ENCODE data around the gene AVL9.

Gene AVL9

GRCh38 chr7:32533276-32534029 is 38.2 kb downstream of the AVL9 start:
- no peak for DNase-seq (ENCODE audit: low read depth in 2 of 2)

GRCh38 chr7:32535162-32535702 is 39.9 kb downstream of the AVL9 start:
- DNase-seq (ENCODE audit: low read depth in 2 of 2): no peak

GRCh38 chr7:32536016-32536415 is 40.7 kb downstream of the AVL9 start:
- DNase-seq (ENCODE audit: low read depth in 2 of 2): no peak

- no peak for DNase-seq (ENCODE audit: low read depth in 2 of 2)
Observed at GRCh38 chr7:32536585-32536984, 41.3 kb downstream of the AVL9 start.

GRCh38 chr7:32537760-32538159 is 42.5 kb downstream of the AVL9 start:
- DNase-seq (ENCODE audit: low read depth in 2 of 2): no peak

GRCh38 chr7:32539366-32539765 is 44.1 kb downstream of the AVL9 start:
- DNase-seq (ENCODE audit: low read depth in 2 of 2): no peak

- no peak for DNase-seq (ENCODE audit: low read depth in 2 of 2)
Observed at GRCh38 chr7:32539919-32540531, 44.7 kb downstream of the AVL9 start.

GRCh38 chr7:32542595-32542994 is 47.3 kb downstream of the AVL9 start:
- DNase-seq (ENCODE audit: low read depth in 2 of 2): no peak

GRCh38 chr7:32559480-32559879 is 64.2 kb downstream of the AVL9 start:
- no peak for DNase-seq (ENCODE audit: low read depth in 2 of 2)

GRCh38 chr7:32560075-32560474 is 64.8 kb downstream of the AVL9 start:
- DNase-seq (ENCODE audit: low read depth in 2 of 2): no peak

- no peak for DNase-seq (ENCODE audit: low read depth in 2 of 2)
Observed at GRCh38 chr7:32561613-32562012, 66.3 kb downstream of the AVL9 start.

- DNase-seq (ENCODE audit: low read depth in 2 of 2): no peak
Observed at GRCh38 chr7:32564542-32564941, 69.3 kb downstream of the AVL9 start.

- DNase-seq (ENCODE audit: low read depth in 2 of 2): no peak
Observed at GRCh38 chr7:32569388-32570289, 74.3 kb downstream of the AVL9 start.

- DNase-seq (ENCODE audit: low read depth in 2 of 2): no peak
Observed at GRCh38 chr7:32573110-32573687, 77.9 kb downstream of the AVL9 start.

GRCh38 chr7:32574626-32575025 is 79.3 kb downstream of the AVL9 start:
- no peak for DNase-seq (ENCODE audit: low read depth in 2 of 2)

GRCh38 chr7:32577421-32577820 is 82.1 kb downstream of the AVL9 start:
- DNase-seq (ENCODE audit: low read depth in 2 of 2): no peak

- DNase-seq (ENCODE audit: low read depth in 2 of 2): no peak
Observed at GRCh38 chr7:32579776-32580175, 84.5 kb downstream of the AVL9 start.

- DNase-seq (ENCODE audit: low read depth in 2 of 2): no peak
Observed at GRCh38 chr7:32580646-32581045, 85.4 kb downstream of the AVL9 start.

GRCh38 chr7:32582036-32582435 is 86.7 kb downstream of the AVL9 start:
- no peak for DNase-seq (ENCODE audit: low read depth in 2 of 2)

- no peak for DNase-seq (ENCODE audit: low read depth in 2 of 2)
Observed at GRCh38 chr7:32583791-32584190, 88.5 kb downstream of the AVL9 start.

GRCh38 chr7:32586291-32587221 is 91.3 kb downstream of the AVL9 start:
- DNase-seq (ENCODE audit: low read depth in 2 of 2): no peak
